ENCODE data around the gene ZNF619.

The ZNF619 gene

GRCh38 chr3:40476478-40477470 is at the start of gene ZNF619:
Gene ZNF619, plus strand, starts transcription at chr3:40477122. Its CDS starts 858 bp downstream, at chr3:40477980.
- Histone ChIP-seq H3K36me3 (ENCODE audit: control insufficient read depth, insufficient read depth, low read length) (peaks cover 3% of the 10 kb centered on the region; the same call in 1 of the 2 replicates), H3K27me3 (ENCODE audit: control insufficient read depth, insufficient read depth, low read length) (no peaks in the 10 kb centered on the region), H3K4me1 (ENCODE audit: control insufficient read depth, insufficient read depth, low read length) (peaks cover 6% of the 10 kb centered on the region), H3K9me3 (ENCODE audit: control insufficient read depth, insufficient read depth, low read depth, low read length) (no peaks in the 10 kb centered on the region), H3K9ac (ENCODE audit: low read length) (peak within 1 kb of the TSS; percentile 69), H3K4me3 (ENCODE audit: low read depth, low read length) (peak within 1 kb of the TSS; percentile 78), H3K27ac (ENCODE audit: low read depth, low read length) (no peak within 1 kb of the TSS; the same call in 1 of the 2 replicates)

DNA sequence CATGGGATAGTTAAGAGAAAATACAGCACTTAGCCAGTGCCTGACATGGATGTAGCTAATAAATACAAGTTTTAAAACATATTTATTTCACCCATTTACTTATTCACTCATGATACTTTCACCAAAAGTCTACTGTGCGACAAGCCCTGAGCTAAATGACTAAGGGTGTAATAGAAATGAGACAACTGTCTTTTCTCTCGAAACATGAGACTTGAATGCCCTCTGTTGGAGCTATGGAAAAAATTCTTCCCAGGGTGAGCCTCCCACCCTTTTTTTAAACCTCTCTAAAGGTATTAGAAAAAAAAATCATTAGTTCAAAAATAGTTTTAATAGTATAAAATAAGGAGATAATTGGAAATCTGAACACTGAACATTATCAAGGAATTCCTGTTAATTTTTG is 44.1 kb upstream of the ZNF619 start:
- Histone ChIP-seq H3K4me1 (ENCODE audit: control insufficient read depth, insufficient read depth, low read length) (peaks cover 7% of the 10 kb centered on the region; the same call in 1 of the 2 replicates), H3K4me3 (ENCODE audit: low read depth, low read length) (no peak overlapping the region), H3K9ac (ENCODE audit: low read length) (no peak overlapping the region), H3K36me3 (ENCODE audit: control insufficient read depth, insufficient read depth, low read length) (no peaks in the 10 kb centered on the region), H3K9me3 (ENCODE audit: control insufficient read depth, insufficient read depth, low read depth, low read length) (0 out of 2 replicates have a peak, but pooled peaks cover 3% of the 10 kb centered on the region), H3K27me3 (ENCODE audit: control insufficient read depth, insufficient read depth, low read length) (no peaks in the 10 kb centered on the region), H3K27ac (ENCODE audit: low read depth, low read length) (no peak overlapping the region)

DNA sequence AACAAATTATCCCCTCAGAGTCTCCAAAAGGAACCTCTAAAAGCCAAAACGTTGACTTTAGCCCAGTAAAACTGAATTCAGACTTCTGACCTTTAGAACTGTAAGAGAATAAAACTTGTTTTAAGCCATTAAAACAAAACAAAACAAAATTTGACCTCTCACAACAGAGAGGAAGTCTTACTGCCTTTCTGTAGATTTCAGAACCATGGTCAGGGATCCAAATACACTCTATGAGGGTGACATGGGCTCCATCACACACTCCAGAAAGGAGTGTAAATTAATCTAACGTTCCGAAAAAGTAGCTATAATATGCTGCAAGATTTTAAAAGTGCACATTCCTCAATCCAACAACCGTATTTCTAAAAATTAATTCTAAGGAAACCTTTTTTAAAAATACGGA is 39.0 kb upstream of the ZNF619 start:
- H3K9ac ChIP-seq (ENCODE audit: low read length) = no peak overlapping the region
- no peak overlapping the region for H3K4me3 ChIP-seq (ENCODE audit: low read depth, low read length)
- 0 out of 2 replicates have a peak, but pooled peaks cover 3% of the 10 kb centered on the region for H3K9me3 ChIP-seq (ENCODE audit: control insufficient read depth, insufficient read depth, low read depth, low read length)
- no peaks in the 10 kb centered on the region for H3K4me1 ChIP-seq (ENCODE audit: control insufficient read depth, insufficient read depth, low read length)
- H3K27me3 ChIP-seq (ENCODE audit: control insufficient read depth, insufficient read depth, low read length) = no peaks in the 10 kb centered on the region
- no peaks in the 10 kb centered on the region for H3K36me3 ChIP-seq (ENCODE audit: control insufficient read depth, insufficient read depth, low read length)
- H3K27ac ChIP-seq (ENCODE audit: low read depth, low read length) = no peak overlapping the region

DNA sequence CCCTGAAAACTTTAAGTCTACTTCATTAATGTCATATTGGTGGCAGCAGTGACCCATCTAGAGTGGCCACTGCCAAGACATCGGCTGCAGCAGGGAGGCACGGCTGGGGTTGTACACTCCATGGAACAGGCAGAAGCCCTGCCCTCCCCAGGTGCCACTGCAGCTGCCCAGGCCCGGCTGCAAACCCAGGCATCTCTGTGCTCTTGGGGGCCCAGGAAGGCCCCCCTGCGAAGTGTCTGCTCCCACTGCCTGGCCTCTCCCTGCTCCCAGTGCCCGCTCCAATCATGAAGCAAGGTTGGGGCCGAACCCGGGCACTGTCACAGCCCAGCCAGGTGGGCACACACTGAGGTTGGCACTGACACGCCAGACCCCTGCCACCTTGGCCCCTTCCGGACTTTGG is 31.9 kb upstream of the ZNF619 start:
- Histone ChIP-seq H3K9ac (ENCODE audit: low read length) (no peak overlapping the region), H3K4me3 (ENCODE audit: low read depth, low read length) (no peak overlapping the region), H3K4me1 (ENCODE audit: control insufficient read depth, insufficient read depth, low read length) (no peaks in the 10 kb centered on the region), H3K9me3 (ENCODE audit: control insufficient read depth, insufficient read depth, low read depth, low read length) (no peaks in the 10 kb centered on the region), H3K36me3 (ENCODE audit: control insufficient read depth, insufficient read depth, low read length) (no peaks in the 10 kb centered on the region), H3K27me3 (ENCODE audit: control insufficient read depth, insufficient read depth, low read length) (no peaks in the 10 kb centered on the region), H3K27ac (ENCODE audit: low read depth, low read length) (no peak overlapping the region)

DNA sequence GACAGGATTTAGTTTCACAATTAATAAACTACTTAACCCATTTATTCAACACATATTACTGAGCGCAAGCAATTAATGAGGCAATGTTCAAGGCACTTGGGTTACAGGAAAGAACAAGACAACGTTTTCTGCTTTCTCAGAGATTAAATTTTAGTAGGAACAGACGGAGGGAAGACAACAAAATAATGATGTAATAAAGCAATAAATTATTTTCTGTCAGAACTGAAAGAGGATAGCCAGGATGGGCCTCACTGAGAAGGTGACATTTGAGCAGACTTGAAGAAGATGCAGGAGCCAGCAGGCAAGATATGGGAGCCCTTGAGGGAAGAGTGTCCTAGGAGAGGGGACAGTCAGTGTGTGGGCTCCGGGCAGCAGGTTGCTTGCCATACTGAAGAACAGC is 31.0 kb upstream of the ZNF619 start:
- no peaks in the 10 kb centered on the region for H3K4me1 ChIP-seq (ENCODE audit: control insufficient read depth, insufficient read depth, low read length)
- no peak overlapping the region for H3K9ac ChIP-seq (ENCODE audit: low read length)
- H3K36me3 ChIP-seq (ENCODE audit: control insufficient read depth, insufficient read depth, low read length) = no peaks in the 10 kb centered on the region
- no peak overlapping the region for H3K27ac ChIP-seq (ENCODE audit: low read depth, low read length)
- H3K4me3 ChIP-seq (ENCODE audit: low read depth, low read length) = no peak overlapping the region
- H3K9me3 ChIP-seq (ENCODE audit: control insufficient read depth, insufficient read depth, low read depth, low read length) = no peaks in the 10 kb centered on the region
- no peaks in the 10 kb centered on the region for H3K27me3 ChIP-seq (ENCODE audit: control insufficient read depth, insufficient read depth, low read length)

DNA sequence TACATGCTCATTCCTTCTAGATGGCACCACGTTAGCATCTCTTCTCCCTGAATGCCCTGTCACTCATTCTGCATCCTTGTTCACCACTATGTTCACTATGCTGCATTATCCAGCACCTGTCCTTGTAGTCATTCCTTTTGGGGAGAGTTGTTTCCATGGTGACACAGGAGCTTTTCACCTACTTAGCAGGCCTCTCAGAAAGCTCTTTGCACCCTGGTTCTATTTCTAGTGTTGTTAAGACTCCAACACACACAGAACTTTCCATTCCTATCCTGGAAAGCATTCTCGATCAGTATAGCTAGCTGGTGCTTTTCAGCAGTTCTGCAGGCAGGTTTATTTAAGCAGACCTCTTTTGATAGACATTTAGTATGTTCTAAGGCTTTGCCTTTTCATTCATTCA is 26.5 kb upstream of the ZNF619 start:
- Histone ChIP-seq H3K4me1 (ENCODE audit: control insufficient read depth, insufficient read depth, low read length) (peaks cover 3% of the 10 kb centered on the region; the same call in 1 of the 2 replicates), H3K9ac (ENCODE audit: low read length) (no peak overlapping the region), H3K27ac (ENCODE audit: low read depth, low read length) (no peak overlapping the region), H3K9me3 (ENCODE audit: control insufficient read depth, insufficient read depth, low read depth, low read length) (no peaks in the 10 kb centered on the region), H3K27me3 (ENCODE audit: control insufficient read depth, insufficient read depth, low read length) (no peaks in the 10 kb centered on the region), H3K36me3 (ENCODE audit: control insufficient read depth, insufficient read depth, low read length) (no peaks in the 10 kb centered on the region), H3K4me3 (ENCODE audit: low read depth, low read length) (no peak overlapping the region)

DNA sequence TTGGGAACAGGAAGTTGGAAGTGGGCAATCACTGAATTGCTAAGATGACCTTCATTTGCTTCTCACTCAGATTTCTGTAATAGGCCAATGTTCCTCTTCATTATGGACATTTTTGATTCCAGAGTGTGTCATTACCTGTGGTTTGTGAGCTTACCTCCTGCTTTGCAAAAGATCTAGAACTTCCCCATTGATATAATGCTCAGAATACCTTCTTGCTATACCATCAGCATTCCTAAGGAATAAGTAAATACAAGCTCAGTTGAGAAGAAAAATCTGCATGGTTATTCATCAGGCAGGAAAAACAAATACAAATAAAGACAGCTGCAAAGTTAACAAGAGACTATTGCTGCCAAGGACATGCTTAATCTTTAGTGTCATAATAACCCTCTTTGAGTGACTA is 25.4 kb upstream of the ZNF619 start:
- no peaks in the 10 kb centered on the region for H3K9me3 ChIP-seq (ENCODE audit: control insufficient read depth, insufficient read depth, low read depth, low read length)
- H3K9ac ChIP-seq (ENCODE audit: low read length) = no peak overlapping the region
- no peak overlapping the region for H3K4me3 ChIP-seq (ENCODE audit: low read depth, low read length)
- no peaks in the 10 kb centered on the region for H3K27me3 ChIP-seq (ENCODE audit: control insufficient read depth, insufficient read depth, low read length)
- H3K36me3 ChIP-seq (ENCODE audit: control insufficient read depth, insufficient read depth, low read length) = no peaks in the 10 kb centered on the region
- no peak overlapping the region for H3K27ac ChIP-seq (ENCODE audit: low read depth, low read length)
- peaks cover 3% of the 10 kb centered on the region; the same call in 1 of the 2 replicates for H3K4me1 ChIP-seq (ENCODE audit: control insufficient read depth, insufficient read depth, low read length)

GRCh38 chr3:40452057-40452456 is 24.9 kb upstream of the ZNF619 start:
- H3K36me3 ChIP-seq (ENCODE audit: control insufficient read depth, insufficient read depth, low read length) = no peaks in the 10 kb centered on the region
- H3K27me3 ChIP-seq (ENCODE audit: control insufficient read depth, insufficient read depth, low read length) = no peaks in the 10 kb centered on the region
- H3K9ac ChIP-seq (ENCODE audit: low read length) = no peak overlapping the region
- H3K9me3 ChIP-seq (ENCODE audit: control insufficient read depth, insufficient read depth, low read depth, low read length) = no peaks in the 10 kb centered on the region
- H3K27ac ChIP-seq (ENCODE audit: low read depth, low read length) = no peak overlapping the region
- peak overlapping the region; percentile 89 for H3K4me3 ChIP-seq (ENCODE audit: low read depth, low read length)
- H3K4me1 ChIP-seq (ENCODE audit: control insufficient read depth, insufficient read depth, low read length) = peaks cover 3% of the 10 kb centered on the region; the same call in 1 of the 2 replicates

DNA sequence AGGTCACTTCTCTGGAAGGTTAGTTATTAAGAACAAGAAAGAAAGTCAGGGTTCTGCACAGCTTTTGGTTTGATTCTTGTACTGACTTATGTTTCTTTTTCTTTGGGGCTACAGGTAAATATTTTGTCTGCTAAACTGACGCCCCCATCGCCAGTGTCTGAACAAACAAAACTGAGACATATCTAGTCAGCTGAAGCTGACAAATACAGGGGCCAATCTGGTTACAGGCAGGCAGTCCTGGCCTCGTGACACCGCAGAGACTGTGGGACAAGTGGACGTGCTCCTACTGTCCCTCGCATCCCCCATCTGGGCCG is 24.4 kb upstream of the ZNF619 start:
- Histone ChIP-seq H3K4me3 (ENCODE audit: low read depth, low read length) (peak overlapping the region; percentile 89), H3K36me3 (ENCODE audit: control insufficient read depth, insufficient read depth, low read length) (peaks cover 2% of the 10 kb centered on the region; the same call in 1 of the 2 replicates), H3K9ac (ENCODE audit: low read length) (peak overlapping the region; percentile 85), H3K4me1 (ENCODE audit: control insufficient read depth, insufficient read depth, low read length) (peaks cover 3% of the 10 kb centered on the region; the same call in 1 of the 2 replicates), H3K27me3 (ENCODE audit: control insufficient read depth, insufficient read depth, low read length) (no peaks in the 10 kb centered on the region), H3K27ac (ENCODE audit: low read depth, low read length) (peak overlapping the region; percentile 10; the same call in 1 of the 2 replicates), H3K9me3 (ENCODE audit: control insufficient read depth, insufficient read depth, low read depth, low read length) (no peaks in the 10 kb centered on the region)

DNA sequence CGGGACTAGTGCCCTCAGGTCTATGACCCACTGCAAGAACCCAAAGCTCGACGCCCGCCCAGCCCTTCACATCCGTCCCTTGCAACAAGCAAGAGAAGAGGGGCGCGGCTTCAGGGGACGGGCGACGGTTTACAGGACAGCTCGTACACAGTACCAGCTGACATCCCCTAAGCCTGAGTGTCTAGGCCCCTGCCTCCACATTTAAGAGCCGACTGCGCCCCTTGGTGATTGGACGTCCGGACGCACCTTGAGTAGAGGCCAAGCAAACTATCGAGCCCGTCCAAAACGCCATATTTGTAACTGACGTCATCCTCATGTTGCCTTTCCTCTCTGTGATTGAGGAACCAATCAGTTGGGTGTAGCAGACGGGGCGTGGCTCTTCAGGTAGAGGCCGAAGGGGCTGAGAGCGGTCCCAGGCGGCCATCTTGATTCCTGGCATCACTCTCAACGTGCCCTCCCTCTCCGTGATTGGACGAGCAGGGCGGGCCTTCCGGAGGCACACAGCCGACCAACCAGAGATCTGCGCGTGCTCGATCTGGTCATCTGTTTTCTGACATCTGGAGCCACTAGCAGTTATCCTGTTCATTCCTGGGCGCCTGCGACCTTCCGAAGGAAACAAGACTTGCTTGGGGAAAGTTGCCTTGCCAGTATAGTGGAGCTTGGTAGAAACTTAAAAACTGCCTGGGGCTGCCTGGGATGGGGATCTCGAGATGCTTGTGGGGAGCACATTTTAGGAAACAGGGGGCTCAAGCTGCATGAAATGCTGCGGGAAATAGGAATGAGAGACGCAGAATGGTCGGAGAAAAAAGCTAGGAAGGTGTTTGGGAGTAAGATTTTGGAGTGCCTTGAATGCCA is 23.8 kb upstream of the ZNF619 start:
- peak overlapping the region; percentile 10; the same call in 1 of the 2 replicates for H3K27ac ChIP-seq (ENCODE audit: low read depth, low read length)
- peaks cover 8% of the 10 kb centered on the region for H3K36me3 ChIP-seq (ENCODE audit: control insufficient read depth, insufficient read depth, low read length)
- peaks cover 4% of the 10 kb centered on the region; the same call in 1 of the 2 replicates for H3K4me1 ChIP-seq (ENCODE audit: control insufficient read depth, insufficient read depth, low read length)
- H3K9me3 ChIP-seq (ENCODE audit: control insufficient read depth, insufficient read depth, low read depth, low read length) = no peaks in the 10 kb centered on the region
- H3K27me3 ChIP-seq (ENCODE audit: control insufficient read depth, insufficient read depth, low read length) = no peaks in the 10 kb centered on the region
- H3K4me3 ChIP-seq (ENCODE audit: low read depth, low read length) = peak overlapping the region; percentile 89
- H3K9ac ChIP-seq (ENCODE audit: low read length) = peak overlapping the region; percentile 85
